ENCODE results near the gene RAD51. TPM values are rescaled to one million over a fixed set of nuclear protein-coding genes. Genes with fewer than 3 reads are reported as not detected.

Gene RAD51
- total RNA-seq, 1 donor from 2014 or later: 1.6 TPM

DNA sequence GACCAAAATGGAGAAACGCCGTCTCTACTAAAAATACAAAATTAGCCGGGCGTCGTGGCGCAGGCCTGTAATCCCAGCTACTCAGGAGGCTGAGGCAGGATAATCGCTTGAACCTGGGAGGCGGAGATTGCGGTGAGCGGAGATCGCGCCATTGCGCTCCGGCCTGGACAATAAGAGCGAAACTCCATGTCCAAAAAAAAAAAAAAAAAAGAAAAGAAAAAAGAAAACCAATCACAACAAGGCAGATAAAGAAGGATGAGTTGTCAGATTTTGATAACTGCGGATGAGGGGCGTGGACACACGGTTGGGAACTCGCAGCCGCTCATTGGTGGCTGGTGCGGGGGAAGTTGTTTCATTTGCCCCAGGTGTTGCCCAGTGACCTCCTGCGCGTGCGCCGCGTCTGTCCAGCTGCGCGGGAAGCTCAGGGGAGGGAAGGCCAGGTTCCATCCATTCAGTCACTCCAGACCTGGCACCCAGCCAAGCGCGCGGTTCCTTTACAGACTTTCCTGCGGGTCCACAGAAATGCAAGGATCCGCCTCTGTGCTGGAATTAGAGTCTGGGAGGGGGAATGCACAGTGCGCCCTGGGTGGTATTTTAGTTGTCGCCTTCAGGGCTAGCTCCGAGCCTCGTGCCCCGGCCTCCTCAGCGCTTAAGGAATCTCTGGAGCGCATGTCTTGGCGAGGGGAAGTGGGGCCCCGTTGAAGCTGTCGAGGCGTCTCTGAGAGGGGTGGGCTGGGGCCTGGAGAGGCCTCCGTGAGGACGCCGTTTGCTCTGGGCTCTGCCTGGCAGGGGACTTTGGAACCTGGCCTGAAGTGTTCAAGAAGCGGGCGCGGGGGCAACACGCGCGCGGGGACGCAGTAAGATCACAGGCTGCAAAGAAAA is 68.2 kb downstream of the RAD51 start:
- DNase-seq (ENCODE audit: low read depth in 2 of 2): peak; percentile 49 to 89

DNA sequence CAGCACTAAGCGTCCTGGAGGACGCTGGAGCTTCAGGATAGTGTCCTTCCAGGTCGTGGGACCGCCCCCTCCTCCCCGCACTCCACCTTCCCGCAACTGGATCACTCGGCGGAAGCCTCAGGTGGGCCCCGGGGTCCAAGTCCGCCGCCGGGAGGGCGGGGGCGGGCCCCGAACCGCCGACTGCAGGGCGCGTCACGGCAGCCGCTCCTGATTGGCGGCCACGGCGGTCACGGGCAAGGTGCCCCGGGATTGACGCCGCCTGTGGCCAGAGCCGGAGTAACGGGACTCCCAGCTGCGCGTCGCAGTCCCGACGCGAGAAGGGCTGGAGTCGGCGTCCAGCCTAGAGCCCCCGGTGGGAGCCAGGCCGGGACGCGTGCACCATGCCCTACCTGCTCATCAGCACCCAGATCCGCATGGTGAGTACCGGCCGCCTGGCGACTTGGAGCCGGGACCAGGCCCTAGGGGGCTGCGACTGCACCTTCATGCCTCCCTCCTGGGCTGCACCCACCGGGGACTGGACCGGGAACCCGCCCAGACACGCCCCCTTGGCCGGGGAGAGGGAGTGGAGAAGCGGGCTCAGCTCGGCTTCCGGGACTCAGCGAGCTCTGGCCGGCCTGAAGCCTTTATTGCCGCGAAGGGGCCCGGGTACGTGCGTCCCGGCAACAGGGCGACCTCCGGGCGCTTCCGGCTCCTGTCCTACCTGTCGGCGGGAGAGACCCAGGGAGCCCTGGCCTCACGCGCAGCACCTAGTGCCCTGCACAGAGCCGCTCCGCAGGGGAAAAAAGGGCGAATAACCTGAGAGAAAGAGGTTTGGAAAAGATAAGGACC is 69.0 kb downstream of the RAD51 start, which contains the start of gene GCHFR:
Gene GCHFR, plus strand, starts transcription at position 268 of the 828 bp plus-strand sequence. Its CDS starts 113 bp downstream, at position 381.
- peak; percentile 63 to 82 for DNase-seq (ENCODE audit: low read depth in 2 of 2)

DNA sequence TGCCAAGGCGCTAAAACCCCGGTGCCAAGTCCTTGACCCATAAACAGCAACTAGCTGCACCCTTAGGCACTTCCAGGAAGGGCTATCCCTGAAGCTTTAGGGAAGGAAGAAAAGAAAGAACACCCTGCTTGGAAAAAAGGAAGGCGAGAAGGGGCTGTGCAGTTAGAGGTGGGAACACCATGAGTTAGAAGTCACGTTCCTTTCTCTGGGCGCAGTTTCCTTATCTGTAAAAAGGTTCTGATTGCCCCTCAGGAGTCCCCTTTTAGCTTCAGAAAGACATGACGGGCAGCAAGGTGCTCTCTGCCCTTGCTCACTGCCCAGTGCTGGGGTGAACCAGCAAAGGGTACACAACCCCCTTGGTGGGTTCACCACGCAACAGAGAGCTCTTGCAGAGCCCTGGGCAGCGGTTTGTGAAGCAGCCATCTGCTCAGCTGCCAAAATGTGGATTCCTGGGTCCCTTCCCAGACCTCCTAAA is 69.7 kb downstream of the RAD51 start:
- no peak for DNase-seq (ENCODE audit: low read depth in 2 of 2)

DNA sequence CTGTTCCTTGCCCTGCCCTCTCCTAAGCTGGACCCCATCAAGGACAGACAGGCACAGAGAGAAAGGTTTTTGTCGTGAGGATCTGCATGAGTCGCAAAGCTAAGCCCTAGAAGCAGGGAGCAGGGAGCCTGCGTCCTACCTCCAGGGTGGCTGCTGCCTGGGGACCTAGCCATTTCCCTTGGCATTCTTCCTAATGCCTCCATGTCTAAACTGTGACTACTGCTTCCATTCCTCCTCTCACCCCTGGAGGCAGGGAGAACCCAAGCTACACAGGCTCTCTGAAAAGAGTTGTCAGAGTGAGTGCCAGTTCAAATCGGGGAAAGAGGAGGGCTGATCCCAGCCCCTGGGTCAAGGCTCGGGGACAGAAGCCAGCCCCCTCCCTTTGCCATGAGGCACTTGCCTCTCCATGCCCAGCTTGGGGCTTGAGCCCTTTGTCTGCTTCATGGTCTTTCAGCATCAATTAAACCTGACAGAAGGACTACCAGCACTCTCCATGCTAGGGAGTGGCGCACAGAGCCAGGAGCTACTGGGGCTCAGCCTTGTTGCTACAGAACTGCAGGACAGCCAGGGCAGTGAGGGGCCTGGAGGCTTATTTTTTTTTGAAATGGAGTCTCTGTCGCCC is 71.3 kb downstream of the RAD51 start:
- DNase-seq (ENCODE audit: low read depth in 2 of 2): no peak

DNA sequence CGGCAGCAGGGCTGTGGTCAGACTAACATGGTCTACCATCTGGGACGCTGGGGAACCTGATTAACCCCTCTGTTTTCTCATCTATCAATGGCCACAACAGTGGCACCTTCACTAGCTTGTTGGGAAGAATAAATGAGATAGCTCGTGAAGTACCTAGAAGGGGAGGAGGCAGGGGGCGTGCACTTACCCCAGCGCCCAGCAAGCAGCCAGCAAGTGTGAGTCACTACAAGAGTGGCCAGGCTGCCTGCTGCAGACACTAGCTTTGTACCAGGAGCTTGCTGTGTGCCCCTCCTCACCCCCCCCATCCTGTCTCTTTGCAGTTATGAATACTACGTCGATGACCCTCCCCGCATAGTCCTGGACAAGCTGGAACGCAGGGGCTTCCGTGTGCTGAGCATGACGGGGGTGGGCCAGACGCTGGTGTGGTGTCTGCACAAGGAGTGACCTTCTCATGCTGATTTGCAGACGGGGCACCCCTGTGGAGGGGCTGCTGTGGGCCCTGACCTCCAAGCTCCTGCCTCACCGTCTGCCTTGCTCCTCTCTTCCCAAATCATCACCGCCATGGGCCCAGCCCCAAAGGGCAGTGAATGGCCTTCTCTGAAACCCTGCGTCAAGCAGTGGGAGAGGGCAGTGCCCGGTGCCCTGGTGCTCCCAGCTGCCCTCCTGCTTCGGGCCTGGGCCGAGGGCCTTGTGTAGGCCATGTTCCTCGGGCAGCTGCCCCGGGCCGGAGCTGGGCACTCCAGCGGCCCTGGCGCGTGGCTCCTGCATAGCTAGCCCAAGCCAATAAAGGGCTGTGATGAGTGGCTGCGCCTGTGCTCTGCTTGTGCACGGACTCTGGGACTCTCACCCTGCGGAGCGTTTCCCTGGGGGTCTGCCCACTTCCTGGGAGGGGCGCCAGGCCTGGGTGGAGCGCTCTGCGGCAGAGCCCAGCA is 72.2 kb downstream of the RAD51 start:
- peak in 1 of 2 donors; percentile 67 for DNase-seq (ENCODE audit: low read depth in 2 of 2)

DNA sequence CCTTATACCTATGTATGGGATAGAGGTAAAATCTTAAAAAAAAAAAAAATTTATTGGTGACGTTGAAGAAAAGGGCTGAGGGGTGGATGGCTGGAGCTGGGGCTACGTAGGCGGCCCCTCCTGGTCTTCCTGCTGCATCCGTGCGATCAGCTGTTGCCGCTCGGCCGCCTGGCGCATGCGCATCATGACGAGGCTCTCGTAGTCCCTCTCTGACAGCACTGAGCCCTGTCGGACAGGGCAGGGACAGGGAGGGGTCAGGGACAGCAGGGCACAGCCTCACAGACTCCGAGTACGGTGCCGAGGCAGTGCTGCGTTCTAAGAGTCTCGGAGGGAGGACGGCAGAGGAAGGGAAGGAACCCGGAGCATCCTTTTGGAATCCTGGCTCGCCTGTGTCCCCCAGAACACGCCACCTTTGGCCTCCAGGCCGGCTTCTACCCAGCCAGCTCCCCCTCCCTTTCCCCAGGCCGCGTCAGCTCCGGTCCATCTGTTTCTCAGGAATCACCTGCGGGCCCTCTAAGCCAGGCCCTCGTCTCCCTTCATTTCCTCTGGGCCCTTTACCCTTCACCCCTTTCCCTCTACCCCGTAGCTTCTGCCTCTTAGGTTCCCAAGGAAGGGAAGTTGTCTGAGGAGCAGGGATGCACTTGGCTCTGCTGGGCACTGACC is 73.0 kb downstream of the RAD51 start:
- DNase-seq (ENCODE audit: low read depth in 2 of 2): peak in 1 of 2 donors; percentile 34

DNA sequence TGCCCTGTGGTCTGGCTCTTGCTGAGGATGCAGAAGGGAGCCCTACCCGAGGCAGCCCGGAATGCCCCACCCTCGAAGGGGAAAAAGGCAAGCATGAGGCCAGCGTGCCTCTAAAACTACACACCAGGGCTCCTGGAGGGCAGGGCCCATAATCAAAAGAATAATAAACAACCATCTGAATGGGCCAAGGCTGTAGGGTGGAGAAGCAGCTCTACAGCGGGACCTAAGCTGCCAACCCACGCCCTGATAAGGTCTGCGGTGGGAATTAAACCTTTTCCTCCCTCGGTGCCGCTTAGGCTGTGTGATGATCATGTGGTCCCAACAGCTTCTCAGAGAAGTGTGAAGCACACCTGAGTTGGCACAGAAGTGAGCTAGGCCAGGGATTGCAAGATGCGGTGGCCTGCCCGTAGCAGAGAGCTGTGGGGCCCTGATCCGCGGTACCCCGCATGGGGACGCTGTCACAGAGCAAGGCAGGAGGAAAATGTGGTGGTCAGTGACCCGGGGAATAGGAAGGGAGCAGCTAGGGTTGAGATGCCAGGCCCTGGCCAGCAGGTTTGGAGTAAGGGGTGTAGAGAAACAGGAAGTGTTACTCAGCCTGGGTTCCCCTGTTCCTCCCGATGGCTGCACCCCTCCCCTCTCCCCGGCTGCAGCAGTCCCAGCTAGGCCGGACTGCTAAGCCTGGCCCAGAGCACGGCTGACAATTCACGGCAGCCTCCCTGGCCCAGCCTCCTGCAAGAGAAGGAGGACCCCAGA is 73.7 kb downstream of the RAD51 start:
- DNase-seq (ENCODE audit: low read depth in 2 of 2): peak in 1 of 2 donors; percentile 23

DNA sequence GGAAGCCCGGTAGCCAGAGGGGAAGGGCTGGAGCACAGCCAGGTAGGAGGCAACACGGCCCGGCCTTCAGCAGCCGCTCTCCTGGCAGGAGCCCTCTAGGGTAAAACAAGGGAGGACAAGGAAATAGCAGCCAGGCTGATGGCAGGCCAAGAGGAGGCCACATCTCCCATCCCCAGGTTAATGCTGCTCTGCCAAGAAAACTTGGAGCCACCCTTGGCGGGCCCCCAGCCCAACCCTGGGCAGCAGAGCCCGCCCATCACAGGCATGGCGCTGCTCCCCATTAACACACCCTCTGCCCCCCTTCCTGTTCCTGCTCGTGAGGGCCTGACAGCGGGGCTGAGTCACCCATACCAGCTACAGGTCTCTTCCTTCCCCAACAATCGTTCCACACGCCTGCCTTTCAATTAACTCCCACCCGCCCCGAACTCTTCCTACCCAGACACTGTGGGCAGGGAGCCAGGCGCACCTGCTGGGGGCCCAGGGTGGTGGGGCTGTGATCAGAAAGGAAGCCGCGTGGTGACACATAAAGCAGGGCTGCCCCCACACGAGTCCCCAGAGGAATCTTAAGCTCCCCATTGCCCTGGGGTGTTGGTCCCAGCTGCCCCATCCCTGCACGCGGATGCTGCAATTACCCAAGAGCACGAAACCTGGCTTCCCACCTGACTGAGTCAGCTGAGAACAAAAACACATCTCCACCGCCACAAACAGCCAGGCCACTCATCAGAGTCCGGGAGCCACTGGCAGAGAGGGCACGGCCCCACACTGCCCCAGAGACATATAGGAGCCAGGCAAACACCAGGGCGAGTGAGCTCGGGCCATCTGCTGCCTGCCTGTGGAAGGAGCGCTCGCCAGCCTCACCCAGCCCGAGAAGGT is 74.5 kb downstream of the RAD51 start, which contains the start of gene C15orf62:
Gene C15orf62, plus strand, starts transcription at position 707 of the 873 bp plus-strand sequence. CDS start 516 bp downstream, outside the sequence.
- DNase-seq (ENCODE audit: low read depth in 2 of 2): peak; percentile 70 to 72

DNA sequence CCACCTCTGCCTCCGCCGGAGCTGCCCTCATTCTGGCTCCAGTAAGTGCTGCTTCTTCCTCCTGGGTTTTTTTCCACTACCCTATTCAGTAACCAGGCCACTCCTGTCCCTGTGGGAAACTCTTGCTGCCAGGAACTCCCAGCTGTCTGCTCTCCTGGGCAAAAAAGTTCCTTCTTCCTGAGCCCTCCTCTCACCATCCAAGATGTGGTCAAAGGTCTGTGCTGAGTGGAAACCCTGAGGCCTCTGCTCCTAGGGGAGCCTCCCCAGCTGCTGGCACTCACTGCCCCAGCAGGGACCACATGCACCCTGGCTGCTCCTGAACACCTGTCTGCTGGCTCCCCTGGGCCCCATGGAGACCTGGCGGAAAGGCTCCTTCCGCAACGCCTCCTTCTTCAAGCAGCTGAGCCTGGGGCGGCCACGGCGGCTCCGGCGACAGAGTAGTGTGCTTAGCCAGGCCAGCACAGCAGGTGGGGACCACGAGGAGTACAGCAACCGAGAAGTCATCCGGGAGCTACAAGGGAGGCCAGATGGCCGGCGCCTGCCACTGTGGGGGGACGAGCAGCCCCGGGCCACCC is 75.3 kb downstream of the RAD51 start:
- peak in 1 of 2 donors; percentile 21 for DNase-seq (ENCODE audit: low read depth in 2 of 2)

DNA sequence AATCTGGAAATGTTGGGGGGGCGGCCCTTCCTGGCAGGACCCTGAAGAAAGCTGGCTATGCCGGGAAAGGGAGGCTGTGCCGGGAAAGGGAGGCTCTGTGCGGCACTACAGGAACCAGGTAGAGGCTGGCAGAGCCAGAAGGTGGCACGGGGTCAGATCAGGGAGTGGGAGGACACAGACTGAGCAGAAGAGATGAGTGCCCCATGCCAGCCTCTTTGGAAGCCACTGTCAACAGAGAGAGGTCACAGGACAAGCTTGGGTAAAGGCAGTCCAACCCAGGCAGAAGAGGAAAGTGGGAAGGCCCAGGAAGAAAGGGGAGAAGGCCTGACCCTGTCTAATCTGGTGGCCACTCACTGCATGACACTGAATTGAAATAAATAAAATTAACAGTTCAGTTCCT is 76.3 kb downstream of the RAD51 start:
- DNase-seq (ENCODE audit: low read depth in 2 of 2): no peak

DNA sequence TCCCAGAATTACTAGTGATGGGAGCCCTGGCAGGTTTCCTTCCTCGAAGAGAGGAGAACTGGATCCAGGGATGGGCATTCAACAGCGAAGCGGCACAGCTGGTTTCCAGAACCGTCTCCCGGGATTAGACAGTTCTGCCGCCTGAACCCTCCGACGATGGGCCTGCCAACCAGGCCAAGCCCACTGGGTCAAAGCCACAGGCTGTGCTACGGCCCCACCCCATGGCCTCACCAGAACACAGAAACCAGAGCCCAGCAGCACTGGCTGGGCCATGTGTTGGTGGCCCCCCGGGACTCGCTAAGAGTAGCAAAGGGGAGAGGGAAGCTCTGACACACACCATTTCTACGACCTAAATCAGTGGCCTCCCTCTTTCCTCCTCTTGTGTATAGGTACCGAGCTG is 77.0 kb downstream of the RAD51 start:
- DNase-seq (ENCODE audit: low read depth in 2 of 2): no peak

DNA sequence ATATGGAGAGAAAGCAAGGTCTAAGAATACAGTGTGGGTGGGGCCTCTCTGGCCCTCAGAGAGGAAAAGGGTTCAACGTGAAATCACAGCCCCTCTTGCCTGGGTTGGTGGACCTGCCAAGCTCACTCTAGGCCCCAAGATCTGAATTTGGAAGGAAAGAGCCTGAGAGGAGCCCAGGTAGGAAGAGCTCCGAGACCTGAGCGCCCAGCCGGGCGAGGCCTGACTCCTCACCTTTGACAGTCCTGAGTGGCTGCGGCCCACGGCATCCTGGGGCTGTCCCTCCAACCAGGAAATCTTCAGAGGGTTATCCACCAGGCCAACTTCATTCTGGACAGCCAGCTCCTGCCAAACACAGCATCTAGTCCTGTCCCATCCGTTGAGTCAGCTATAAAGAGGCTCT is 78.5 kb downstream of the RAD51 start:
- DNase-seq (ENCODE audit: low read depth in 2 of 2): no peak

DNA sequence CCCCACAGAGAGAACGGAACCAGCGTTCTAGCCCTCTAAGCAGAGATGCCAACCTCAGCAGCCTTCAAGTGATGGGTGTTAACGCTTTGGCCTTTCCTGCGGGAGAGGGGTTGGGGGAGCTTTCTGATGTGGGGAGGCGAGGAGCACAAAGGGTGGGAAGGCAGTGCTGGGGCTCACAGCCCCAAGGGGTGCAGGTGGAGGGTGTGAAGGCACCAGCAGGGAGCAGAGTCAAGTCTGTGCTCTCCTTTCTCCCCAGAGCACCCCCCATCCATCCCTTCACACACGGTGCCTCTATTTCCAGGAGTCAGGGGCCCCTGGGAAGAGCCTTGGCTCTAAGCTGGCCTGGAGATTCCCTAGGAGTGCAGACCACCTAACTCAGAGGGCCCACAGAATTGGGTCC is 78.9 kb downstream of the RAD51 start:
- no peak for DNase-seq (ENCODE audit: low read depth in 2 of 2)

DNA sequence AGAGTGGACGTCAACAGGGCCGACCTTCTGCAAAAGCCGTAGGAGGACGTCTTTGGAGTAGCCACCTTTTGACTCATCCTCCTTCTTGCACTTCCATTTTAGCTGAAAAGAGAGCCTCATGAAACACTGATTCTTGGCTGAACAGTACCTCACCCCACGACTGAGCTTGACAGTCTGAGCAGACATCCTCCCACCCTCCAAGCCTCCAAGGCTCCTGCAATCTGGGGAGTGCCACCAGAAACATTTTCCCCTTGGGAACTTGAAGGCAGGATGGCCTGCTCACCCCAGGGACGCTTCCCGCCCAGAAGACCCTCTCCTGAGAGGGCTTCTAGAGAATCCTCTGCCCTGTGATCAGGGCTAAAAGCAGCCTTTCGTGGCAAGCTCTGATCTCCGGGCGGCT is 80.0 kb downstream of the RAD51 start:
- no peak for DNase-seq (ENCODE audit: low read depth in 2 of 2)

DNA sequence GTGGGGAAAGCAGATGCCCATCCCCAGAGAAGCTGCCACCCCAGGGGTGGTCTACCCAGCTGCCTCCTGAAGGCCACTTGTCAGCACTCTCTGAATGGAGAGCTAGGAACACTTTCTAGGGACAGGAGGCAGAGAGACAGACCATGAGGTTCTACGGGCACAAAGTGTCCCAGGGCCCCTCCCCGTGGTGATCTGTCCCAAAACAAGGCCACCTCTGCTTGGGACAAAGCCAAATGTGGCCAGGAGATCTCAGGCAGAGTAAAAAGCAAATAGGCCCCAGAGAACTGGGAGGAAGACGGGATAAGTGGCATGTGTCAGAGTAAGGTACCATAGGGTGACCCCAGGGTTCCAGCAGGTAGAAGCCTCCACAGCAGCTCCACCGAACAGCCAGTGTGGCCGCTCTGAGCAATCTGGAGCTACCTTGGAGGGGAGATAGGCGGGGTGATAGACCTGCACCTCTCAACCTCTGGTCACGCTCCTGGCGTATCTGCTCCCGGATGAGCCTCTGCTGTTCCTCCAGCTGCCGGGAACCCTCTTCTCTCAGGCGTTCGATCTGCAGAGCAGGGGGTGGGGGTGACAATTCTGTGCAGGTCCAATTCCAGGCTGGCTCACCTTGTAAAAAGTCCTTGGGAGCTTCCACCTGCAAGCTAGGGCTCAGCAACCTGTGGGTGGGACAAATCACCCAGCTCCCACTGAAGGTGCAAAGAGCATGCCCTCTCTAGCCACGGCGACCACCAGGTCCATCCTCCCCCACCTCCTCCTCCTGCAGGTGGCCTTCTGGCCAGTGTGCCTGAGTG is 81.0 kb downstream of the RAD51 start:
- DNase-seq (ENCODE audit: low read depth in 2 of 2): no peak

DNA sequence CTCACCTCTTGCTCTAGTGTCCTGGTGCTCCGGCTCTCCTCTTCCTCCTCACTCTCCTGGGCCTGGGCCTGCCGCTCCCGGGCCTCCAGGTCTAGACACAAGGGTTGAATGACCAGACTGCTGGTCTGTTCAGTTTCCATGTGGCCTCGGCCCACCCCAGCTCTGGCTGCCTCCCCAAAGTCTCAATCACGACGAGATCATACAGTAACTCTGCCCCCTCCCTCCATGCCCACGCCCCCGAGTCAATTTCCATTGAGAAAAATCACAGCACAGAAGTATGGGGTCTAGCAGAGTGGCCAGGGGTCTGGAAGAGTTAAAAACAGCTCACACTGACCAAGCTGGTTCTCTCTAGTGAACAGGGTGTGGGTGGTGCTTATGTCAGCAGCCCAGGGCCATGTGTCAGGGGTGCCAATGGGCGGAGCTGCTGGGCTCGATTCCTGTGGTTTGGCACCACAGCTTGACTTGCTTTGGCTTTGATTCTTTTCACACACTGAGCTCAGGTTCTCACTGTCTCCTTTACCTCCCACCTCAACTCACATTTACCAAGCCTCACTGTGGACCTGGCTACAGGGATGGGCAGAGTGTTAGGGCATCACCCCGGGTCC is 81.7 kb downstream of the RAD51 start:
- DNase-seq (ENCODE audit: low read depth in 2 of 2): no peak
